ENCODE data around the gene TMEM266.

TMEM266 gene

DNA sequence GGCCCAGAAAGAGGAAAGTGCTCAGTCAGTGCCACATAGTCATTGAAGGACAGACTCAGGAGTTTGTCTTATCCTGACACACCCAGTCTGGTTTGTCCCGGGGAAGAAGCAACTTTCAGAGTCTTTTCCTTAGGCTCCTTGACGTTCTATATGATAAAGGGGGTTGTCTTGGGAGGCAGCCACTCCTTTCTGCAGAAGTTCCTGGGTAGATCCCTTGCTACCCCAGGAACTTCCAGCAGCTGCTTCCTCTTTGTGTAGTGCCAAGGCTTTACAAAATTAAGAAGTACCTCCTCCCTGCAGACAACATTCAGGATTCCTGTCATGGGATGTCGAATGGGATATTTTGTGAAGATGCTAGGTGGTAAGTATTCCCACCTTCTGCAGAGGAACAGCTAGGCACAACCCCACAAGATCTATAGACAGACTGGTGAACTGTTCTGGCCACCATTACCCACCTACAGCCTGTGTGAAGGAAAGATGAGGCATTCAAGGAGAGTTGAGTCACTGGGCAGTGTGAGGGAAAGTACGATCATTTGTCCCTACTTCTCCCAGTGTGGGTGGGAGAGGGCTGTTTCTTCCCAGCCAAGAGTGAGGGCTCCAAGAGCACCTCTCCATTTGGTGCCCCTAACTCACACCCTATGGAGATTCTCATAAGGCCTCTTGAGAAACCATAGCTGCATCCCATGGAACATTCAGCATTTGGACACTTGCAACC lies 11.3 kb downstream of the TMEM266 start:
- no peak for DNase-seq

DNA sequence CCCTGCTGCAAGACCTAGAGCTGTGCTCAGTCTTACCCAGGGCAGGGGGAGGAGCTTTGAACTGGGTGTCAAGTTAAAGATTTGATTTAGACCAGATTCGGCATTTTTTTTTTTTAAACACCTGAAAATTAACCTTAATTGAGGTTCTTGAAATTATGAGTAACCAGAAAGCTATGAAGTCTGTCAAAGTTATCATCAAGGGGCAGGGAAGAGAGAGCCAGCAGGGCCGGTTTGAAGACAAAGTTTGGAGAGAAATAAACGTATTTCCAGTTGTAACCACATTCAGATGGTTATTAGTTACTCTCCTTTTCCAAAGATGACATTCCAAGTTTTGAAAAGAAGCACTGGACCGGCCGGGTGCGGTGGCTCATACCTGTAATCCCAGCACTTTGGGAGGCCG lies 12.0 kb downstream of the TMEM266 start:
- DNase-seq = no peak

DNA sequence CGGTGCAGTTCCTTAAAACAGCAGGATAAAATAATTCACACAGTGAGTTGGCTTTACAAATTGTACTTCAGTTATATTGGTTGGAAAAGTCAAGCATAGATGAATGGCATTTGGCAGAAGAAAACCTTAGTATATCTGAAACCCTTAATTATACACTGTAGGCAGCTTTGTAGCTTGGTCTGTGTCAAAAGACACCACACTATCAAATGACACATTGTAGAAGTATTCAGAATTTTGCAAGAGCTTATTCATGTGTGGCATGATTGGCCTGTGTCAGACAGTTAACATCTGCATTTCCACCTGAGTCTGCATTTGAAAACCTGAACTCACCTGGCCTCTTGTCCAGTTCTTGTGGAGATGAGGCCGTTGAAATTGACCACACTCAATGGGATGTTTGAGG lies 13.8 kb downstream of the TMEM266 start:
- no peak for DNase-seq

DNA sequence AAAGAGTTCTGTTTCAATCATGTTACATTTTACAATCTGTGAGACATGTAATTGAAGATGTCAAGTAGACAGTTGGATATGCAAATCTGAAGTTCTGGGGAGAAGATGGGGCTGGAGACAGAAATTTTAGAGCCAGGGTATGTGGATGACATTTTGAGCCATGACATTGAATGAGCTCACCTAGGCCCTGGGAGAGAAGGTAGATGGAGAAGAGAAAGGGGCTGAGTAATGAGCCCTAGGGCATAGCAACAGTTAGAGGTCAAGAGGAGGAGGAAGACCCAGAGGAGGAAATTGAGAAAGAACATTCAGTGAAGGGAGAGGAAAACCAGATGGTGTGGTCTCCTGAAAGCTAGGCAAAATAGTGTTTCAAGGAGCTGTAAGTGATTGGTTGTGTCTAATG lies 15.3 kb downstream of the TMEM266 start:
- DNase-seq = no peak

DNA sequence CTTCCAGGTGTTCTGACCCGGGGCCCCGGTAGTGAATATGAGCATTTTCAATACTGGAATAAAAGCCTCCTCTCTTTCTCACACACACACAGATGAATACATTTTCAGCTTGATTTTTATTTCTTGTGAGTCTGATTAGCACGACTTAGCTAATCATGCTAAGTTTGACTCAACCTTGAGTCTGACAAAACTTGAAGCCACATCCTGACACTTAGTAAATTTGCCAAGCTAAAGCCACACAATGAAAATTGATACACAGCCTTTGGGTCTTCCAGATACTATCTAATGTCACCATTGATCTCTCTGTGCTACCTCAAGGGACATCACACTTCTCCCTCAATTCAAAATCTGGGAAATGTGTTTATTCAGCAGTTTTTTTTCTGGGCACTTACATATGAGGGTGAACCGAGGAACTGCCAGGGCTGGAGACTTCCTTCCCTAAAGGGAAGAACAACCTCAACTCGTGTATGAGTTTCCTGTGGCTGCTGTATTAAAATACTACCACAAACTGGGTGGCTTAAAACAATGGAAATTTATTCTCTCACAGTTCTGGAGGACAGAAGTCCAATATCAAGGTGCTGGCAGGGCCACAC lies 18.6 kb downstream of the TMEM266 start:
- DNase-seq = no peak

DNA sequence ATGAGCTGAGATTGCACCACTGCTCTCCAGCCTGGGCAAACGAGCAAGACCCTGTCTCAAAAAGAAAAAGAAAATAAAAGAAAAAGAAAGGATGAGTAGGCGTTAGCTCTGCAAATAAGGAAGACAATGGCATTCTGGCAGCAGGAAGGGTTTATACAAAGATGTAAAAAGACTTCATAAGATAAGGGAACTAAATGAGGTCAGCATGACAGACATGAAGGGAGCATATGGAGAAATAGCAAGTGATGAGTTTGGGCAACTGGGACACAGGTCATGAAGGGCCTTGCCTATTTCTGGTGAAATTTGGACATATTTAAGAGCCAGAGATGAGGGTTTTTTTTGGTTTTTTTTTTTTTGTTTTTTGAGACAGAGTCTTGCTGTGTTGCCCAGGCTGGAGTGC lies 24.5 kb downstream of the TMEM266 start:
- no peak for DNase-seq

DNA sequence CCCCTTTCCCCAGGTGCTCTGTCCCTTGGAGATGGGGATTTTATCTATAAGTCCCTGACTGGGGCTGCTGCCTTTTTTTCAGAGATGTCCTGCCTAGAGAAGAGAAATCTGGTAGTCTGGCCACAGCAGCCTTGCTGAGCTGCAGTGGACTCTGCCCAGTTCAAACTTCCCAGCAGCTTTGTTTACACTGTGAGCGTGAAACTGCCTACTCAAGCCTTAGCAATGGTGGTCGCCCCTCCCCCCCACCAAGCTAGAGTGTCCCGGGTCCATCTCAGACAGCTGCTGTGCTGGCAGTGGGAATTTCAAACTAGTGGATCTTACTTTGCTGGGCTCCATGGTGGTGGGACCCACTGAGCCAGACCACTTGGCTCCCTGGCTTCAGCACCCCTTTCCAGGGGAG lies 38.9 kb downstream of the TMEM266 start:
- no peak for DNase-seq

DNA sequence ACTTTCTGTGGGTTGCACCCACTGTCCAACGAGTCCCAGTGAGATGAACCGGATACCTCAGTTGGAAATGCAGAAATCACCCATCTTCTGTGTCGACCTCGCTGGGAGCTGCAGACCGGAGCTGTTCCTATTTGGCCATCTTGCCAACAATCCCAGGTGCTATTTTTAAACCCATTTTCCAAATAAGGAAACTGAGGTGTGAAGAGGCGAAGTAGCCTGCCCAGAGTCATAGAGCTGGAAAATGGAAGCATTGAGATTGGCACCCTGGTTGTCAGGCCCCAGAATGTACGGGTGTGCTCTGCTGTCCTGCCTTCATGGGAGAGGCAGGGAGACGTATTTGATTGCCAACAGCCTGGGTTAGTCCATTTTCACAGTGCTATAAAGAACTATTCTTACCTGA lies 39.6 kb downstream of the TMEM266 start:
- no peak for DNase-seq

DNA sequence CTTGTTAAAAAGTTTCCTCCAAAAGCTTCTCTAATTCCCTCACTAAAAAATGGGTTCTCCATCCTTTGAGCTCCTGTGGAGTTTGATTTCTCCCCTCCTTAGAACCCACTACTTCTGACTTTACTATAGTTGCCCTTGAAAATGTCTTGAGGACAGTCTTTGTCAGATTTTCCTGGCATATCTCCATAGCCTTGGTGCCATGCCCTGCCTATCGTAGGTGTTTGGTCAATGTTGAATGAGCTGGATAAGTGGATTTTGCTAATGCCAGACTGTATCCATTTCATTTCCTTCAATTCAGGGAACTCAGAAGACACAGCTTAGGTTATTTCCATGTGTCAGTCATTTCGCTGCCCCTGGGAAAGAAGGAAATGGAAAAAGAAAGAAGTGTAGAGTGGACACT lies 40.6 kb downstream of the TMEM266 start:
- DNase-seq = no peak

DNA sequence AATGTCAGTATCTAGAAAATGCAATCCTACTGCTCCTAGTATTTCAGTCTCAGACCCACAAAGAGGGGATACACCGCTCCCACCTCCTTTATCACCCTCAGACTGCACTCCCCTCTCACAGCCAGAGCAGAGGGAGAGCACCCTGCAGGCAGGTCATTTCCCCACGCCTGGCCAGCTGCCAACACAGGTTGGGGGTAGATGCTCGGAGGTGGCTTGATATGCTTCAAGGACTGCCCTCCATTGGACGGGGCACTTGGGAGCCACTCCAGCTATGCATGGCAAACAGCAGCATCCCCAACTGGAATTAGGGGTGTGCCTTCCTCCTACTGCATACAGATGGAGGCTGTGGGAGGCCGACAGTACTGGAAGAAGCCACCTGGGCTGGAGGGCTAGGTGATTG lies 41.9 kb downstream of the TMEM266 start:
- no peak for DNase-seq

DNA sequence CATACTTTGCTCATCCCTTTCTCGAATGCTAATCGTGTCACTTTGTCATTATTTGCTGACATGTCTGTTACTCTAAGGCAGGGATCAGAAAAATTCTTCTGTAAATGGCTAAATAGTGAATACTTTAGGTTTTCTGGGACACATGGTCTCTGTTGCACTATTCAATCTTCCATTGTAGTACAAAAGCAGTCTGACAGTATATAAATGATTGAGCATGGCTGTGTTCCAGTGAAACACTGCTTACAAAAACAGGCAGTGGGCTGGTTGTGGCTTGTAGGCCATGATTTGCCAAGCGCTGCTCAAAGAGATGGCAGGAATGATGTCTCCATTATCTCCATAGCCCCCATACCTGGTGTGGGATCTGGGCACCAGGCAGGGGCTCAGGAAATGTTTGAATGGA lies 45.6 kb downstream of the TMEM266 start:
- DNase-seq = no peak

DNA sequence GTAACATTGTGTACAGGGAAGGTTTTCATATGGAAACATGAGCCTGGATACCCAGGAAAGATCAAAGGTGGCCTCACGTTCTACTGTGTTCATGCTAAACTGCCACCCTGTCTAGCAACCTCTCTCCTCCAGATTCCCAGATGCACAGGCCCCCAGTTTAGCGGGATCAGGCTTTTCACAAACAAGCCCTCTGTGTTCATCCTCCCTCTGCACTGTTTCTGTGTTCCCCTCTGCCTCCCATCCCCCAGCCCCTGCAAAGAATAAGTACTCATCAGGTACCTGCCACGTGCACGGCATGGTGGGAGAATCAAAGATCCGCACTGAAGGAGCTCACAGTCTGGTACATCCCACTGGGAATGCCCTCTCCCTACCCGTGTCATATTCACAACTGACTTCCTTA lies 46.1 kb downstream of the TMEM266 start:
- DNase-seq = no peak

DNA sequence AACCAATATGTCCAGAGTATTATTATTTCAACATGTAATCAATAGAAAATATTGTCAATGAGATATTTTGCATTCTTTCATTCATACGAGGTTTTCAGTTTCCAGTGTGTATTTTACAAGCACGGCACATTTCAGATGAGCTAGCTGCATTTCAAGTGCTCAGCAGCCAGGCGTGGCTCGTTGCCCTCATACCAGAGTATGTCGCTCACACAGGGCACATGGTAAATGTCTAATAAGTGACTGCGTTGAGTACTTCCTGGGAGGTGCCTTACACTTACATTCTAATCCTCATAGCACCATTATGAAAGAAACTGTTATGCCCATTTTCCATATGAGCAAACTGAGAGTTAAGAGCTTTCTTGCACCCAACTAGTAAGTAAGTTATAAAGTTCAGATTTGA lies 47.4 kb downstream of the TMEM266 start:
- DNase-seq = no peak

DNA sequence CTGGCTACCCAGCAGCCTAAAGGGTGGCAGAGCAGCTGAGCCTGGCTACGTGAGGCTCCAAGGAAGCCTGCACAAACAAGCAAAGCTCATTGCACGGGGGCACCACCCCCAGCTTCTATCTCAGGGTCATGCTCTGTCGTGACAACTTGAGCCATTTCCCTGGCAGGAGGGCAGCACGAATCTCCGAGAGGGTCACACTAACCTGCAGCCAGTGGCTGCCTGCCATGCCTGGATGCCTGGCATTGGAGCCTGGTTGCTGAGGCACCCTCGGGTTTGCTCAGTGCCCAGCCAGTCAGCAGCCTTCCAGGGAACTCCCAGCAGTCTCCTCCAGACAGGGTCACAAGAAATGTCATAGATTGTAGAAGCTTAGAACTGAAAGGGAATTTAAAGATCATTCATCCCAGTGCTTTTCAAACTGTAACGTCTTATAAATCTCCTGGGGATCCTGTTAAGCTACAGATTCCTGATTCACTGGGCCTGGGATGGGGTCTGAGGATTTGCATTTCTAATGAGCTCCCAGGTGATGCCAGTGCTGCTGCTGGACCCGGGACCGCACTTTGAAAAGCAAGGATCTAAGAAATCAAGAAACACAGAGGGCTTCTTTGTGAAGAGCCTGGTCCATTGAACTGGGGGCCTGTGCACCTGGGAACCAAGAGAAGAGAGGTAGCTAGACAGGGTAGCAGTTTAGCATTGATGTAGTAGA lies 48.4 kb downstream of the TMEM266 start:
- no peak for DNase-seq

DNA sequence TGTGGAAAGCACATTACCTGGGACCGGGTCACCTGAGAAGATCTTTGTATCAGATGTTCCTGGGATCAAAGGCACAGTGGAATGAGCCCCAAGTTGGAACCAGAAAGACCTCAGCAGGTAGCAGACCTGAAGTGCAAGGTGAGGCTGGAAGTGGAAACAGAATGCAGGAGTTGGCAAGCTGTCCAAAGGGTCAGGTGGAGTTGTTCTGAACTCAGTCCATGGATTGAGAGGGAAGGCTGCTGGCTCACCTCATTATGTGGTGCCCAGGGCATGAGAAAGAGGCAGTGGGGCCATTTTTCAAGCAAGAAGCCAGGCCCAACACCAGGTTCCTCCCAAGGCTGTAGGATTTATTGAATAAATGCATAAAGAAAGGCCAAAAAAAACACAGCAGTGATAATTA lies 49.3 kb downstream of the TMEM266 start:
- DNase-seq = no peak

DNA sequence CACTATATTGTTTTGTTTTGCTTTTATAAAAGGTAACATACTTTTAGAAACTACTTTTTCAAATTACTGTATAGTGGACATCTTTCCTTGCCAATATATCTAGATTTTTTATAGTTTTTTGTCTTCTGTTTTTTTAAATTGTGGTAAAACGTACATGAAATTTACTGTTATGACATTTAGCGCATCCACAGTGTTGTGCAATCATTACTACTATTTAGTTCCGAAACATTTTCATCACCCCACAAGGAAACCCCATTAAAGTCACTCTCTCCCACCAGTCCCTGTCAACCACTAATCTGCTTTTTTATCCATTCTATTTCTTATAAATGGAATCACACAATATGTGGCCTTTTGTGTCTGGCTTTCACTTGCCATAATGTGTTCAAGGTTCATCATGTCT lies 54.8 kb downstream of the TMEM266 start:
- no peak for DNase-seq

DNA sequence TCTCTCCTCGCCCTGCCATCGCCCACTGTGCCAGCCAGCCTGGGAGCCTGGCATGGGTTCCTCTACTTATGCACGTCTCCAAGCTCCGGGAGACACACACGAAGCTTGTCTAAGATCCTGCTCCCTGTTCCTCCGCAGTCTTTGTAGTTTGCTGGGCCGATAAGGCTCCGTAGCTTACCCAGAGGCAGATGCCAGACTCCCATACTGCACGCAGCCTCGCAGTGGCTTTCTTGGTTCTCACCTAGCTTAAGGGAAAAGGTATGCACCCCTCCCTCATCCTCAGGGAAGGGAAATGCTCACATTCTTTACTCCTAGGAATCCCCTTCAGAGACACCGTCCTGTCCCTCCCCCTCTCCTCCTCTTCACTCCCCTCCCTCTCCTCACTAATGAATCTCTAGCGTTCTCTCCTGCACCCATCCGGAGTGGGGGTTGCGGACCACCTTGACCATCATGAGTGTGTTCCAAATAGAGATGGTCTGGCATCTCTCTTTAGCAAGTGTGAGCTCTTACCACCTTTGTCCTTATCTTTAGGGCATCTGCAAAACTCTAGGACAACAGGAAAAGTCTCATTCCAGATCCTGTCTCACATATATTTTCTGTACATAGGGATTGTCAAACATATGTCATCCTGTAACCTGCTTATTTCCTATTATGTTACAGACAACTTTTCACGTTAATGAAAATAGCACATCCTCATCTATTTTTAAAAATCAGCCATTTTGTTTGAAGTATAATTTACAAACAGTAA lies 56.5 kb downstream of the TMEM266 start:
- no peak for DNase-seq

DNA sequence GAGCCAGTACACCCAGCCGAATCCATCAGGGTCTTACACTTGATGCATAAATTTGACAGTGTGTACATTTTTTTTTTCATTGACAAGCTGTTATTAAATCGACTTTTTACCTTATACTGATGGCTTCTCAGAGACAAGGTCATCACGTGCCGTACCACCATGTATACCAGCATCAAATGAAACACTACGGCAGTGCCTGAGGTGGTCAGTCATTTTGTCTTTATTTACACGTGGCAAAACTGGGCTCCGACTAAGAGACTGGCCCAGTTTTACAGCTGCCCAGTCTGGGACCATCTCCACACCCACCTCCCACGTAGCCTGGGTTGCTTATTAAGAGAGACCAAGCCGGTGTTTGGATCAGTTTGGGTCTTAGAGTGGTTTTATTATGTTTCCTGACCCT lies 57.4 kb downstream of the TMEM266 start:
- DNase-seq = no peak

DNA sequence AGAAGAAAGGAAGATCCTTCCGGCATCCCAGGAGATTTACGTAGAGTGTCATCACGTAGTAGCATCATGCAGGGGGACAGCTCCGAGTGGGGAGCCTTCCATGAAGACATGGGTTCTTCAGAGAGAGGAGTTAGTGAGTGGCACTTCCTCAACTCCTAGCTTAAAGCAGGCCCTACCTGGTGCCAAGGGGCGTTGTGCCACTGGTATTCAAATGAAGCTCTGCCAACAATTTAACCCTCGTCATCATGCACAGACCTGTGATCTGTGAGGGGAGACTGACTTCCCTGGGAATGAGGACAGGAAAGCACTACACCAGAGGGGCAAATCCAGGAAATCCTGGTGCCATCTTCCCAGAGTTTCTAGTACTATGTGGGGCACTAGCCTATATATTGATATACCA lies 59.0 kb downstream of the TMEM266 start:
- no peak for DNase-seq

DNA sequence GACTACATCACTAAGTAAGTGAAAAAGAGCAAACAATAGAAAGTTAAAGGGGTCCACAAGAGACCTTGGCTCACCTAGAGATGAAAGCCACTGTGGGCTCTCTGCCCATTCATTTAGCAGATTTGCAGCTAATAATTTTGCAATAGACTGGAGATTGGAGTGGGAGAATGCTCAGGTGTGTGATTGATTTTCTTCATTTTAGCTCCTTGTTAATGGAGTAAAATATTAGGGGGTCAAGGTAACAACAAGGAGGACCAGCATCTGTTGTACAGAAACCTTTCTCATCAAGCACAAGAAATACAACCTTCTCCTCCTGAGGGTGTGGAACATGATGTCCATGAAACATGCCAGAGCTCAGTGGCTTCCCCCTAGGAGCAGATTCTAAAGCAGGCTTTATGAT lies 63.2 kb downstream of the TMEM266 start:
- DNase-seq = no peak

DNA sequence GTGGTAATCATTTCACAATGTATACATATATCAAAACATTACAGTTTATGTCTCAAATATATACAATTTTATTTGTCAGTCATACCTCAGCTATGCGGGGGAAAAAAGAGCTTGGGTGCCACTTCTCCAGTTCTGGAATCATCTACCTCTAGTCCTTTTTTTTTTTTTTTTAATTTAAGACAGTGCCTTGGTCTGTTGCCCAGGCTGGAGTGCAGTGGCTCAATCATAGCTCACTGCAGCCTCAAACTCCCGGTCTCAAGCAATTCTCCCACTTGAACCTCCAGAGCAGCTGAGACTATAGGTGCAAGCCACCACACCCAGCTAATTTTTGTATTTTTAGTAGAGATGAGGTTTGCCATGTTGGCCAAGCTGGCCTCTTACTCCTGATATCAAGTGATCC lies 67.4 kb downstream of the TMEM266 start:
- no peak for DNase-seq

DNA sequence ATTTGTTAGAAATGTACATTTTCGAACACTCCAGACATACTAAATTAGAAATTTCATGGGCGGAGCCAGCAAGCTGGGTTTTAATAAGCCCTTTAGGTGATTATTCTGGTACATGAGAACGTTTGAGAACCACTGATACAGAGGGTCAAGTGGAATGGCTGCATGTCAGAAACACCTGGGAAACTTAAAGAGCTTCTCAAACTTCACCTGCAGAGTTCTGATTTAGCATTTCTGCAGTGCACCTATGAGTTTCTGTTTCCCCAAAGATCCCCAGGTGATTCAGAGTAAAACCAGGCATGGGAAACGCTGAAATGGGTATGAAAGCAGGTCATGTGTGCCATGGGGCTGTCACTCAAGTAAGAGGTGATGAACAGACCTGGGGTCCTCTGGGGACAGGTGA lies 68.1 kb downstream of the TMEM266 start:
- no peak for DNase-seq

DNA sequence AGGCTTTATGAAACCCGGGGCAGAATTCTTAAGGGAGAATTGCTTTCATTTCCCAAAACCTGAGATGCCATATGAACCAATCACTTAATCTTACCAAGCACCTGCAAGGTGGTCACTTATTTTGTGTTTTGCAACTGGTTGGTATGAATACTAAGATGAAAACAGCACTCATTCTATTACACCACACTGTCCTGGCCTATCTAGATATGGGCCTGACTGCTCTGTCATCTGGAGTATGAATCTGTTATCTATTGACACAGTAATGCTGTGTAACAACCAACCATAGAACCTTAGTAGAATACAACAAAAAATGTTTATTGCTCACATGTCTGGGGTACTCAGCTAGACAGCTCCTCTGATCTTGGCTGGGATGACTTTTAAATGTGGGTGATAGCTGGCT lies 74.8 kb downstream of the TMEM266 start:
- no peak for DNase-seq

DNA sequence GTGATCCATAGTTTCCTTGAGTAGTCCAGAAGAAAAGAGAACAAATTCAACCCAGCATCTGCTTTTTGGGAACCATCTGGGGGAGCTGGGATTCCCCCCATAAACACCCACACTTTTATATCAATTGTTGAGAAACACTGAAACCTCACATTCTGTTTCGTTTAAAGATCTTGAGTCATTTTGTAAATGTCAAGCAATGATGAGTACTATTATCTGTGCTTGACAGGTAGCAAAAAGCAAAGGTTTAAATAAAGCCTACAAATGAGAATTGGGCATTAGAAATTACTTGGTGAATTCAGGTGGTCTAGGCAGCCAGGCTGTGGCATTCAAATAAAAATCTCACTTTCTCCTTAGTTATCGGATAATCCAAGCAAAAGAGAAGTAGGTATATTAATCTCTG lies 75.7 kb downstream of the TMEM266 start:
- DNase-seq = no peak

All from stimulated activated CD4-positive, alpha-beta T cell treated with anti-CD3 and anti-CD28 coated beads, Interleukin-2, amount 100 ng/mL, for 48 hours (primary cell).